ENCODE data around the gene HS3ST5. TPM values are rescaled to one million over a fixed set of nuclear protein-coding genes. Genes with fewer than 3 reads are reported as not detected.

HS3ST5 gene
- total RNA-seq, 4 donors from 2014 or later = not detected

- Histone ChIP-seq H3K9me3 (no peaks in the 10 kb centered on the region), H3K4me3 (no peak overlapping the region), H3K27ac (no peak overlapping the region), H3K36me3 (no peaks in the 10 kb centered on the region), H3K27me3 (no peaks in the 10 kb centered on the region), H3K4me1 (no peaks in the 10 kb centered on the region)
- TF ChIP-seq POLR2A (IDR thresholded peaks at IDR 0.05) (no peak), CTCF (IDR thresholded peaks at IDR 0.05) (no peak), EP300 (IDR thresholded peaks at IDR 0.05) (no peak), POLR2AphosphoS5 (IDR thresholded peaks at IDR 0.05) (no peak)
- DNase-seq (ENCODE audit: low spot score in 2 of 2) = no peak
- WGBS = 80% methylated on average over 5 of the region's 5 CpGs
These were observed 220.7 kb downstream of the HS3ST5 start for GRCh38 chr6:114121913-114122662.

GRCh38 chr6:114119056-114119455 is 223.8 kb downstream of the HS3ST5 start:
- H3K9me3 ChIP-seq = no peaks in the 10 kb centered on the region
- no peak overlapping the region for H3K4me3 ChIP-seq
- no peaks in the 10 kb centered on the region for H3K27me3 ChIP-seq
- no peak overlapping the region for H3K27ac ChIP-seq
- WGBS = 86% methylated on average over 2 of the region's 2 CpGs
- TF ChIP-seq POLR2A (IDR thresholded peaks at IDR 0.05) (no peak), POLR2AphosphoS5 (IDR thresholded peaks at IDR 0.05) (no peak), EP300 (IDR thresholded peaks at IDR 0.05) (no peak), CTCF (IDR thresholded peaks at IDR 0.05) (no peak)
- H3K36me3 ChIP-seq = no peaks in the 10 kb centered on the region
- DNase-seq (ENCODE audit: low spot score in 2 of 2) = no peak
- no peaks in the 10 kb centered on the region for H3K4me1 ChIP-seq

- no peaks in the 10 kb centered on the region for H3K27me3 ChIP-seq
- no peak for DNase-seq (ENCODE audit: low spot score in 2 of 2)
- TF ChIP-seq POLR2AphosphoS5 (IDR thresholded peaks at IDR 0.05) (no peak), CTCF (IDR thresholded peaks at IDR 0.05) (no peak), POLR2A (IDR thresholded peaks at IDR 0.05) (no peak), EP300 (IDR thresholded peaks at IDR 0.05) (no peak)
- H3K9me3 ChIP-seq = no peaks in the 10 kb centered on the region
- H3K4me1 ChIP-seq = no peaks in the 10 kb centered on the region
- H3K27ac ChIP-seq = no peak overlapping the region
- H3K4me3 ChIP-seq = no peak overlapping the region
- WGBS = 82% methylated on average over 1 of the region's 1 CpG
- H3K36me3 ChIP-seq = no peaks in the 10 kb centered on the region
These were observed 227.2 kb downstream of the HS3ST5 start for GRCh38 chr6:114115652-114116051.

- Histone ChIP-seq H3K9me3 (no peaks in the 10 kb centered on the region), H3K4me1 (no peaks in the 10 kb centered on the region), H3K27me3 (no peaks in the 10 kb centered on the region), H3K36me3 (no peaks in the 10 kb centered on the region), H3K4me3 (no peak overlapping the region), H3K27ac (no peak overlapping the region)
- TF ChIP-seq CTCF (IDR thresholded peaks at IDR 0.05) = peak in 1 of 2 donors; percentile 42
- no peak for TF ChIP-seq POLR2A (IDR thresholded peaks at IDR 0.05)
- DNase-seq (ENCODE audit: low spot score in 2 of 2) = no peak
- 40% methylated on average over 11 of the region's 11 CpGs for WGBS
These were observed 234.5 kb downstream of the HS3ST5 start for GRCh38 chr6:114108119-114109002.

DNA sequence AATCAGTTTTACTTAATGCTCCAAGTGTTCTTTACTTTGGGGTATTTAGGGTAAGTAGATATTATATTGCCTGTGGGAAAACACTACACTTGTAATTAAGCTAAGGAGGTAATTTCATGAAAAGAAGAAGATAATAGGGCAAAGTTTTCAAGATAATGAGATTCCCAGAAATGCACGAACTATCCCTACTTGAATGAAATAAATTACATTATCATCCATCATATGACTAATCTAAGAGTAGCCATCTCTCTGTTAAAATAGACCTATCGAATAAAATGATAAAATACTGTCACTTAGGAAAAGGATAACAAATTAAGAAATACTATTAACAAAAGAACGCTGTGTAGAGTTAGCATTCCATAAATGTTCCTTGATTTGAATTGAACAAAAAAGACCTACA is 236.8 kb downstream of the HS3ST5 start:
- no peak for DNase-seq (ENCODE audit: low spot score in 2 of 2)
- Histone ChIP-seq H3K27me3 (no peaks in the 10 kb centered on the region), H3K36me3 (no peaks in the 10 kb centered on the region), H3K4me1 (no peaks in the 10 kb centered on the region), H3K27ac (no peak overlapping the region), H3K9me3 (no peaks in the 10 kb centered on the region), H3K4me3 (no peak overlapping the region)
- WGBS = 88% methylated on average over 3 of the region's 3 CpGs
- TF ChIP-seq POLR2AphosphoS5 (IDR thresholded peaks at IDR 0.05) (no peak), CTCF (IDR thresholded peaks at IDR 0.05) (no peak), POLR2A (IDR thresholded peaks at IDR 0.05) (no peak), EP300 (IDR thresholded peaks at IDR 0.05) (no peak)

Measured in suprapubic skin (tissue), 4 donors.